DOHH2 (cell line): Measurements from ENCODE around the gene FUS.

Experiments
- EZH2phosphoT487 ChIP-seq: fragments of 200-600 bp; sonication (generic); IDR thresholded peaks from 2 replicates; pipeline ENCODE4 v1.6.1; 2017; ENCODE audit warnings: borderline replicate concordance, mild to moderate bottlenecking, antibody characterized with exemption, low read length, moderate library complexity, mixed read lengths
- TF ChIP-seq, protein P1 (sequence below): fragments of 200-600 bp; sonication (generic); IDR thresholded peaks from one replicate; pipeline ENCODE4 v1.5.1; 2014; ENCODE audit warnings: antibody characterized with exemption, mild to moderate bottlenecking, low read depth, low read length; ENCODE audit not compliant: poor library complexity, severe bottlenecking

DNA sequence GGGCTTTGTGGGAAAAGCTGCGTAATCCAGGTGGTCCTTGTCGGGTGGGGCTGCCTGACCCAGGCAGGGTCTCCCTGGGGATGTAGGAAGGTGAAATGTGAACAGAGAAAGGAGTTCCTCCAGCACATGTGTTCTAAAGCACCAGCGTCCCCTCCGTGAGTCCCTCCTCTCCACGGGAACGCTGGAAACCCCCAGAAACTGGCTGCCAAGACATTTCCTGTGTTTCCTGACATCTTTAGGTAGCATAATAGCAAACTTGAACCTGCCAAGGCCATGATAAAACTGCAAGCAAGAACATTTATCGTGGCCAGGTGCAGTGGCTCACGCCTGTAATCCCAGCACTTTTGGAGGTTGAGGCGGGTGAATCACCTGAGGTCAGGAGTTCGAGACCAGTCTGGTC lies 49.6 kb downstream of the FUS start:
- TF ChIP-seq, protein P1, sequence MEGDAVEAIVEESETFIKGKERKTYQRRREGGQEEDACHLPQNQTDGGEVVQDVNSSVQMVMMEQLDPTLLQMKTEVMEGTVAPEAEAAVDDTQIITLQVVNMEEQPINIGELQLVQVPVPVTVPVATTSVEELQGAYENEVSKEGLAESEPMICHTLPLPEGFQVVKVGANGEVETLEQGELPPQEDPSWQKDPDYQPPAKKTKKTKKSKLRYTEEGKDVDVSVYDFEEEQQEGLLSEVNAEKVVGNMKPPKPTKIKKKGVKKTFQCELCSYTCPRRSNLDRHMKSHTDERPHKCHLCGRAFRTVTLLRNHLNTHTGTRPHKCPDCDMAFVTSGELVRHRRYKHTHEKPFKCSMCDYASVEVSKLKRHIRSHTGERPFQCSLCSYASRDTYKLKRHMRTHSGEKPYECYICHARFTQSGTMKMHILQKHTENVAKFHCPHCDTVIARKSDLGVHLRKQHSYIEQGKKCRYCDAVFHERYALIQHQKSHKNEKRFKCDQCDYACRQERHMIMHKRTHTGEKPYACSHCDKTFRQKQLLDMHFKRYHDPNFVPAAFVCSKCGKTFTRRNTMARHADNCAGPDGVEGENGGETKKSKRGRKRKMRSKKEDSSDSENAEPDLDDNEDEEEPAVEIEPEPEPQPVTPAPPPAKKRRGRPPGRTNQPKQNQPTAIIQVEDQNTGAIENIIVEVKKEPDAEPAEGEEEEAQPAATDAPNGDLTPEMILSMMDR, result no peak
- no peak for TF ChIP-seq EZH2phosphoT487
